DMS53 treated with DMSO at 0.1 percent for 48 hours (cell line): ENCODE results near the gene CHN1.

ENCODE experiments used
- DNase-seq: peaks from one replicate; lab custom pipeline; 2025; ENCODE audit not compliant: unreplicated experiment; lab: John Stamatoyannopoulos, UW

The CHN1 gene

GRCh38 chr2:175011505-175011904 lies 6.3 kb upstream of the CHN1 start:
- no peak for DNase-seq

GRCh38 chr2:175010848-175011254 lies 5.7 kb upstream of the CHN1 start:
- DNase-seq = peak; percentile 84

- no peak for DNase-seq
Observed at GRCh38 chr2:175009917-175010621, 4.9 kb upstream of the CHN1 start.

GRCh38 chr2:175008801-175009495 lies 3.8 kb upstream of the CHN1 start:
- DNase-seq = no peak

GRCh38 chr2:175008009-175008408 lies 2.8 kb upstream of the CHN1 start:
- no peak for DNase-seq

- DNase-seq = no peak
Observed at GRCh38 chr2:175007510-175007909, 2.3 kb upstream of the CHN1 start.

- DNase-seq = no peak
Observed at GRCh38 chr2:175006281-175006680, 1.1 kb upstream of the CHN1 start.

GRCh38 chr2:175005733-175006264 lies 618 bp upstream of the CHN1 start:
- no peak for DNase-seq

- peak; percentile 58 for DNase-seq
Observed at GRCh38 chr2:175004730-175004979, 526 bp downstream of the CHN1 start.

- peak; percentile 20 for DNase-seq
Observed at GRCh38 chr2:175003875-175004729, 1.1 kb downstream of the CHN1 start.

GRCh38 chr2:175002547-175003274 lies 2.5 kb downstream of the CHN1 start:
- no peak for DNase-seq

GRCh38 chr2:175001566-175001965 lies 3.6 kb downstream of the CHN1 start:
- no peak for DNase-seq

GRCh38 chr2:174997110-174997509 lies 8.1 kb downstream of the CHN1 start:
- no peak for DNase-seq

- no peak for DNase-seq
Observed at GRCh38 chr2:174996622-174997021, 8.6 kb downstream of the CHN1 start.

- no peak for DNase-seq
Observed at GRCh38 chr2:174994381-174994780, 10.8 kb downstream of the CHN1 start.

GRCh38 chr2:174992886-174993285 lies 12.3 kb downstream of the CHN1 start:
- DNase-seq = no peak

GRCh38 chr2:174985614-174986013 lies 19.6 kb downstream of the CHN1 start:
- no peak for DNase-seq

GRCh38 chr2:174984561-174984960 lies 20.6 kb downstream of the CHN1 start:
- no peak for DNase-seq

GRCh38 chr2:174981331-174981730 lies 23.9 kb downstream of the CHN1 start:
- DNase-seq = no peak

- DNase-seq = no peak
Observed at GRCh38 chr2:174979996-174980395, 25.2 kb downstream of the CHN1 start.

- no peak for DNase-seq
Observed at GRCh38 chr2:174977364-174977763, 27.8 kb downstream of the CHN1 start.
